Endothelial cell of umbilical vein (primary cell): ENCODE measurements around the gene CCL1. TPM values are rescaled to one million over a fixed set of nuclear protein-coding genes. Genes with fewer than 3 reads are reported as not detected.

Source experiments
- BruUV-seq: library from RNA; stranded (reverse); fragments of 400-500 nt; replicated peaks from 2 replicates; lab custom pipeline; 2021; lab: Mats Ljungman, UMichigan
- CTCF ChIA-PET: fragments of 300-600, 350-600 bp; sonication (Branson Sonifier 250); formaldehyde crosslinking; loops from one replicate; lab custom pipeline; 2021; ENCODE audit warnings: antibody characterized with exemption, inconsistent platforms; lab: Charles Lee
- POLR2A ChIA-PET: fragments of 300-600, 350-600 bp; sonication (Branson Sonifier 250); formaldehyde crosslinking; loops from one replicate; lab custom pipeline; 2021; ENCODE audit warnings: antibody characterized with exemption, inconsistent platforms; lab: Charles Lee
- DNase-seq: peaks from one replicate; pipeline ENCODE4 v3.0.0-alpha.2; 2011; ENCODE audit warnings: low read depth, low spot score
- FAIRE-seq: peaks from 2 replicates; lab custom pipeline; 2011; peaks lifted over from hg19 to GRCh38; lab: Jason Lieb, UNC
- H2AFZ ChIP-seq: 2 replicates; pipeline ENCODE4 v1.6.0; 2012; ENCODE audit warnings: low read depth, low read length, control low read depth, inconsistent platforms
- H3K27ac ChIP-seq: 2 replicates; pipeline ENCODE4 v1.5.1; 2011; ENCODE audit warnings: low read depth, mild to moderate bottlenecking, control low read depth, low read length, moderate library complexity; ENCODE audit not compliant: insufficient read depth
- H3K27me3 ChIP-seq, 2 experiments: 2 replicates each; pipeline versions ENCODE4 v1.6.0 to v1.6.1; 2011; ENCODE audit warnings: low read length in 2 of 2, mixed read lengths in 1 of 2; ENCODE audit not compliant: control insufficient read depth in 2 of 2, insufficient read depth in 2 of 2
- H3K36me3 ChIP-seq, 2 experiments: 2 replicates in 1 of 2; 3 replicates in 1 of 2; pipeline ENCODE4 v1.5.1; 2011; ENCODE audit warnings: low read length in 2 of 2, mild to moderate bottlenecking in 1 of 2, moderate library complexity in 1 of 2; ENCODE audit not compliant: control insufficient read depth in 2 of 2, insufficient read depth in 2 of 2; ENCODE audit errors: extremely low read depth in 1 of 2
- H3K4me1 ChIP-seq: 3 replicates; pipeline ENCODE4 v1.5.1; 2011; ENCODE audit warnings: mild to moderate bottlenecking, low read length; ENCODE audit not compliant: control insufficient read depth, insufficient read depth; ENCODE audit errors: extremely low read depth
- H3K4me2 ChIP-seq: 2 replicates; pipeline ENCODE4 v1.6.1; 2011; ENCODE audit warnings: low read length, control low read depth, mixed read lengths; ENCODE audit not compliant: insufficient read depth
- H3K4me3 ChIP-seq, 3 experiments: fragments of 200-600 bp in 1 of 3; sonication (generic), shearing (Covaris generic) in 1 of 3; replicated peaks in 1 of 3; 2 replicates each; pipeline ENCODE4 v1.5.1; 2011 to 2016; ENCODE audit warnings: control low read depth in 3 of 3, low read length in 3 of 3, mild to moderate bottlenecking in 2 of 3, inconsistent platforms in 1 of 3, low read depth in 1 of 3, moderate library complexity in 1 of 3; ENCODE audit not compliant: insufficient read depth in 1 of 3
- H3K79me2 ChIP-seq: 2 replicates; pipeline ENCODE4 v1.6.0; 2012; ENCODE audit warnings: low read length, inconsistent platforms; ENCODE audit not compliant: control insufficient read depth, insufficient read depth
- H3K9ac ChIP-seq: replicated peaks from 2 replicates; pipeline ENCODE3; 2011; ENCODE audit warnings: low read length, control low read depth; ENCODE audit not compliant: insufficient read depth; ENCODE audit errors: extremely low read depth
- H3K9me1 ChIP-seq: replicated peaks from 3 replicates; pipeline ENCODE4 v1.6.0; 2011; ENCODE audit warnings: mild to moderate bottlenecking, low read length; ENCODE audit not compliant: control insufficient read depth, insufficient read depth; ENCODE audit errors: extremely low read depth
- H3K9me3 ChIP-seq: replicated peaks from 2 replicates; pipeline ENCODE4 v1.5.1; 2012; ENCODE audit warnings: low read length, inconsistent platforms; ENCODE audit not compliant: control insufficient read depth, insufficient read depth
- H4K20me1 ChIP-seq: replicated peaks from 2 replicates; pipeline ENCODE3; 2011; ENCODE audit warnings: mild to moderate bottlenecking, low read length; ENCODE audit not compliant: control insufficient read depth, insufficient read depth; ENCODE audit errors: extremely low read depth
- CTCF ChIP-seq, 2 donors: IDR thresholded peaks; 1 replicate in 1 of 2; 2 replicates in 1 of 2; pipeline ENCODE4 v1.5.1; 2011; ENCODE audit warnings: low read length in 2 of 2, mild to moderate bottlenecking in 2 of 2, moderate library complexity in 2 of 2, control low read depth in 1 of 2, inconsistent platforms in 1 of 2, low read depth in 1 of 2; ENCODE audit not compliant: insufficient read depth in 1 of 2; ENCODE audit errors: extremely low read depth in 1 of 2
- EZH2 ChIP-seq: IDR thresholded peaks from 2 replicates; pipeline ENCODE4 v1.6.1; 2012; ENCODE audit warnings: borderline replicate concordance, low read depth, mild to moderate bottlenecking, moderate library complexity, low read length, inconsistent platforms; ENCODE audit not compliant: severe bottlenecking
- FOS ChIP-seq: IDR thresholded peaks from 2 replicates; pipeline ENCODE4 v1.6.1; 2011; ENCODE audit warnings: mild to moderate bottlenecking, low read length, moderate library complexity, borderline replicate concordance; ENCODE audit not compliant: insufficient read depth
- GATA2 ChIP-seq: IDR thresholded peaks from 2 replicates; pipeline ENCODE4 v1.7.0; 2011; ENCODE audit warnings: low read depth, mild to moderate bottlenecking, moderate library complexity, mixed read lengths, low read length; ENCODE audit not compliant: insufficient read length, insufficient read depth
- JUN ChIP-seq: IDR thresholded peaks from 2 replicates; pipeline ENCODE4 v1.6.1; 2011; ENCODE audit warnings: borderline replicate concordance, low read depth; ENCODE audit not compliant: insufficient read length, insufficient read depth
- MAX ChIP-seq: IDR thresholded peaks from 2 replicates; pipeline ENCODE4 v1.6.1; 2011; ENCODE audit not compliant: insufficient read depth, insufficient read length
- MYC ChIP-seq: IDR thresholded peaks from one replicate; pipeline ENCODE4 v1.6.1; 2011; ENCODE audit warnings: mild to moderate bottlenecking, low read depth, low read length
- POLR2A ChIP-seq: IDR thresholded peaks from 2 replicates; pipeline ENCODE4 v1.6.1; 2012; ENCODE audit warnings: low read depth, mild to moderate bottlenecking, control low read depth, low read length
- dilution Hi-C: fragments of 300-500 bp; cut with MboI; formaldehyde crosslinking; loops from one replicate; pipeline ENCODE4 v1.15.0; 2019; ENCODE audit warnings: low sequenced_read_pairs; ENCODE audit not compliant: extremely low pct_ligation_motif_present
- intact Hi-C: fragments of 100-400 bp; cut with micrococcal nuclease; formaldehyde crosslinking; loops from one replicate; pipeline ENCODE4 v1.10.0; 2022
- polyA plus RNA-seq, 4 experiments: library from polyadenylated mRNA; depleted of rRNA in 3 of 4; stranded (reverse) in 3 of 4; unstranded in 1 of 4; fragments of >200 nt; gene quantifications; 2 replicates each; pipeline versions ENCODE4 v1.2.1 to v1.2.3, GENCODE V29; 2011 to 2012; ENCODE audit warnings: missing spikeins in 1 of 4
- total RNA-seq: library from RNA; stranded (reverse); gene quantifications from 2 replicates; pipeline ENCODE4 v1.2.3, GENCODE V29; 2021

Gene CCL1
- total and polyA plus RNA-seq, 2 donors (not counting 3 experiments of a cell fraction or from before 2014, with no cell fraction given) = not detected

- FAIRE-seq = no peak
- intact Hi-C loops (no loop called here), dilution Hi-C loops (no loop called here)
- Histone ChIP-seq H3K79me2 (no peaks in the 10 kb centered on the region), H3K9me3 (no peaks in the 10 kb centered on the region), H3K27ac (no peak overlapping the region), H3K4me1 (peaks cover 11% of the 10 kb centered on the region), H3K4me2 (no peak overlapping the region), H3K36me3 (no peaks in the 10 kb centered on the region), H3K9ac (no peak overlapping the region), H3K4me3 (no peak overlapping the region), H2AFZ (no peak overlapping the region), H4K20me1 (no peaks in the 10 kb centered on the region), H3K9me1 (no peaks in the 10 kb centered on the region), H3K27me3 (no peaks in the 10 kb centered on the region)
- POLR2A ChIA-PET = no interaction called here
- TF ChIP-seq JUN (no peak), GATA2 (no peak), CTCF (IDR thresholded peaks at IDR 0.05; ENCODE audit: extremely low read depth in 1 of 2, insufficient read depth in 1 of 2, low read depth in 1 of 2, low read length in 2 of 2) (no peak), MAX (no peak), MYC (no peak), EZH2 (no peak), POLR2A (no peak), FOS (no peak)
- CTCF ChIA-PET = interaction anchor here (5.8 to 13.6 kb wide), 2 partner anchors 162 to 195 kb away, joined by 197 to 561 read pairs; no protein-coding TSS in a partner anchor
- BruUV-seq = no TSS peak
- DNase-seq = no peak
These were observed 1.7 kb upstream of the CCL1 start for GRCh38 chr17:34364751-34365150.
